HepG2 (cell line): ENCODE results near the gene ARHGAP15. TPM values are rescaled to one million over a fixed set of nuclear protein-coding genes. Genes with fewer than 3 reads are reported as not detected.

Experiments
- ATAC-seq: fragments of 200-7000 bp; cut with Tn5 transposase; 3 replicates; pipeline ENCODE4 v1.9.1; 2020; ENCODE audit warnings: mild to moderate bottlenecking, moderate library complexity
- BruUV-seq: library from RNA; stranded (reverse); fragments of 400-500 nt; replicated peaks from 2 replicates; lab custom pipeline; 2021; lab: Mats Ljungman, UMichigan
- CTCF ChIA-PET: fragments of 300-600 bp; formaldehyde crosslinking; extraction: SDS; loops from one replicate; lab custom pipeline; 2021; ENCODE audit warnings: low total read pairs, inconsistent platforms, low intra/inter-chr PET ratio; lab: Yijun Ruan, JAX
- POLR2A ChIA-PET: fragments of 350-600 bp; sonication (Branson Sonifier 250); formaldehyde crosslinking; loops from one replicate; lab custom pipeline; 2020; ENCODE audit warnings: antibody characterized with exemption, inconsistent platforms; lab: Yijun Ruan, JAX
- DNase-seq: peaks from one replicate; pipeline ENCODE4 v3.0.0-alpha.2; 2015; ENCODE audit warnings: low spot score
- FAIRE-seq: peaks from 3 replicates; lab custom pipeline; 2011; peaks lifted over from hg19 to GRCh38; lab: Jason Lieb, UNC
- H2AFZ ChIP-seq: one replicate; pipeline ENCODE4 v1.6.1; 2011; ENCODE audit warnings: low read length, inconsistent platforms
- H3K27ac ChIP-seq: fragments of 300-600 bp; 3 replicates; pipeline ENCODE4 v1.8.0; 2011; ENCODE audit warnings: mixed run types, mild to moderate bottlenecking, mixed read lengths, low read length, inconsistent platforms; ENCODE audit not compliant: insufficient read depth; ENCODE audit errors: extremely low read length
- H3K27me3 ChIP-seq, 2 experiments: fragments of 200-600 bp in 1 of 2; 2 replicates in 1 of 2; 3 replicates in 1 of 2; pipeline versions ENCODE4 v1.6.0 to v1.8.0; 2011; ENCODE audit warnings: low read length in 2 of 2, mild to moderate bottlenecking in 2 of 2, moderate library complexity in 2 of 2, inconsistent platforms in 1 of 2; ENCODE audit not compliant: insufficient read depth in 2 of 2, control insufficient read depth in 1 of 2
- H3K36me3 ChIP-seq, 2 experiments: fragments of 200-600 bp in 1 of 2; replicated peaks in 1 of 2; 2 replicates in 1 of 2; 3 replicates in 1 of 2; pipeline versions ENCODE4 v1.5.1 to v1.8.0; 2011; ENCODE audit warnings: low read length in 2 of 2, inconsistent platforms in 1 of 2; ENCODE audit not compliant: insufficient read depth in 2 of 2, control insufficient read depth in 1 of 2
- H3K4me1 ChIP-seq: 2 replicates; pipeline ENCODE4 v1.5.1; 2012; ENCODE audit warnings: low read length, inconsistent platforms; ENCODE audit not compliant: insufficient read depth
- H3K4me2 ChIP-seq: 2 replicates; pipeline ENCODE4 v1.6.0; 2011; ENCODE audit warnings: low read depth, low read length, inconsistent platforms
- H3K4me3 ChIP-seq, 3 experiments: fragments of 200-600 bp in 1 of 3; sonication (generic), shearing (Covaris generic) in 1 of 3; replicated peaks in 1 of 3; 2 replicates each; pipeline ENCODE4 v1.5.1; 2011 to 2016; ENCODE audit warnings: low read length in 3 of 3, inconsistent platforms in 2 of 3, low read depth in 2 of 3, mild to moderate bottlenecking in 2 of 3, control low read depth in 1 of 3, mixed read lengths in 1 of 3; ENCODE audit not compliant: insufficient read depth in 1 of 3
- H3K79me2 ChIP-seq: one replicate; pipeline ENCODE4 v1.6.1; 2011; ENCODE audit warnings: low read length, inconsistent platforms; ENCODE audit not compliant: insufficient read depth
- H3K9ac ChIP-seq: 2 replicates; pipeline ENCODE4 v1.6.0; 2011; ENCODE audit warnings: mild to moderate bottlenecking, low read depth, low read length, inconsistent platforms; ENCODE audit not compliant: insufficient read depth
- H3K9me3 ChIP-seq: 2 replicates; pipeline ENCODE4 v1.5.1; 2012; ENCODE audit warnings: mild to moderate bottlenecking, low read length
- H4K20me1 ChIP-seq: 2 replicates; pipeline ENCODE4 v1.6.0; 2011; ENCODE audit warnings: inconsistent platforms, mild to moderate bottlenecking, low read length, moderate library complexity; ENCODE audit not compliant: insufficient read depth
- NAIF1 ChIP-seq: sonication (generic); formaldehyde crosslinking; IDR thresholded peaks from 2 replicates; pipeline ENCODE4 v1.5.0; 2020; ENCODE audit warnings: mild to moderate bottlenecking, missing genetic modification reagents, borderline replicate concordance
- ZNF274 ChIP-seq: sonication (generic); formaldehyde crosslinking; IDR thresholded peaks from 2 replicates; pipeline ENCODE4 v1.5.1; 2020; ENCODE audit warnings: mild to moderate bottlenecking, missing genetic modification reagents
- ZNF841 ChIP-seq: sonication (generic); formaldehyde crosslinking; IDR thresholded peaks from 2 replicates; pipeline ENCODE4 v1.8.1; 2023; ENCODE audit warnings: missing genetic modification reagents, borderline replicate concordance
- WGBS: methylation state at CpG from one replicate; pipeline ENCODE4 v1.1.6; 2017; ENCODE audit warnings: low lambda C conversion rate; 5-methylcytosine and 5-hydroxymethylcytosine counted together
- in situ Hi-C: cut with HindIII; loops from 2 replicates; pipeline ENCODE4 v1.10.0; 2017; ENCODE audit warnings: low pct_unique_long_range_greater_than_20kb; ENCODE audit not compliant: extremely low pct_ligation_motif_present
- intact Hi-C: fragments of 100-400 bp; cut with micrococcal nuclease; formaldehyde crosslinking; loops from one replicate; pipeline ENCODE4 v1.10.0; 2022; ENCODE audit not compliant: unreplicated experiment
- polyA plus RNA-seq, 8 experiments: library from polyadenylated mRNA; depleted of rRNA in 3 of 8; stranded (reverse) in 7 of 8; unstranded in 1 of 8; fragments of >200 nt; fragmentation: Illumina TruSeq in 4 of 8; extraction: Trizol in 4 of 8; gene quantifications; 2 replicates each; pipeline versions ENCODE4 v1.2.1 to v1.2.3, GENCODE V29; 2011 to 2016; ENCODE audit warnings: low read depth in 4 of 8, missing spikeins in 1 of 8, mixed read lengths in 1 of 8; ENCODE audit not compliant: insufficient read depth in 1 of 8
- total RNA-seq, 5 experiments: library from RNA; depleted of rRNA; stranded (reverse); fragments of >200 nt; fragmentation: Illumina TruSeq; extraction: Trizol; gene quantifications; 2 replicates each; pipeline ENCODE4 v1.2.3, GENCODE V29; 2016; ENCODE audit warnings: low read depth in 1 of 5
- TF ChIP-seq, protein P1 (sequence below): sonication (generic); formaldehyde crosslinking; IDR thresholded peaks from 2 replicates; pipeline ENCODE4 v1.9.0; 2021; ENCODE audit warnings: missing genetic modification reagents, mild to moderate bottlenecking, borderline replicate concordance
- TF ChIP-seq, protein P2 (sequence below): conservative IDR thresholded peaks from 2 replicates; pipeline ENCODE4 v1.6.1; 2018; ENCODE audit warnings: missing genetic modification reagents
- TF ChIP-seq, protein P3 (sequence below): IDR thresholded peaks from 2 replicates; pipeline ENCODE4 v1.6.1; 2016; ENCODE audit warnings: mild to moderate bottlenecking

ARHGAP15 gene
- total and polyA plus RNA-seq, 2 of the 13 experiments (the other 11 are each of a cell fraction or from before 2014, with no cell fraction given) = 0.04 TPM; not detected in 1

DNA sequence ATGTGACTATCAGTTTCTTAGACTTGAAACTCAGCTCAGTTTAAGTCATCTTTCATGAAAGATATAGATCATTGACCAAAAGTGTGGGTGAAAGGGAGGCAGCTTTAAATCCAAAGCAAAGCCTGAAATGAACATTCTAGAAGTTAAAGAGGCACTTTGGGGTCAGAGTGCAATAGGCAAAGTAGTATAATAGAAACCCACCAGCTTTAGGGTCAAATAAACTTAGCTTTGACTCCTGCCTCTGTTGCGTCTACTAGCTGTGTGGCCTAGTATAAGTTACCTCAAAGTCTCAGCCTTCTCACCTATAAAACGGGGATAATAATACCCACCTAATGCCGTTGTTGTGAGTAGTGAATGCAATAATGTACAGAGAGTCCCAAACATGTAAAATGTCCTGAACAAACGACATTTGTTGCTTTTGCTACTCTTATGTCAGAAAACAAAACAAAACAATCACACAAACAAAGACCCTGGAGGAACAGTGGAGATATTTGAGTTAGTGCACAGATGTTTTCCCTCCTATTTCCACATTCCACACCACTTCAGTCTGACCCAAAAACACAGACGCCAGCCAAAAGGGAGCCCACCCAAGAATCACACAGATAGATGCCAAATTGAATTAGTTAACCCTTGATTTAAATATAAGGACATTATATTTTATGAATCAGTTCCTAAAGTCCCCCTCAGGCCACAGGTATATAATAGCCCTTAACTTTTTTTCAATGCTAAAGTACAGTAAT is 657.0 kb downstream of the ARHGAP15 start:
- no peak overlapping the region for H2AFZ ChIP-seq
- no peak overlapping the region for H3K4me2 ChIP-seq
- intact Hi-C loops = no loop called here
- ChIA-PET CTCF (no interaction called here), POLR2A (no interaction called here)
- DNase-seq (no peak), FAIRE-seq (no peak), ATAC-seq (no peak)
- no peaks in the 10 kb centered on the region for H3K4me1 ChIP-seq
- no peaks in the 10 kb centered on the region for H3K9me3 ChIP-seq
- TF ChIP-seq ZNF274 (CRISPR knock-in tag) (no peak), NAIF1 (CRISPR knock-in tag) (no peak), ZNF841 (CRISPR knock-in tag) (no peak)
- TF ChIP-seq, protein P1, sequence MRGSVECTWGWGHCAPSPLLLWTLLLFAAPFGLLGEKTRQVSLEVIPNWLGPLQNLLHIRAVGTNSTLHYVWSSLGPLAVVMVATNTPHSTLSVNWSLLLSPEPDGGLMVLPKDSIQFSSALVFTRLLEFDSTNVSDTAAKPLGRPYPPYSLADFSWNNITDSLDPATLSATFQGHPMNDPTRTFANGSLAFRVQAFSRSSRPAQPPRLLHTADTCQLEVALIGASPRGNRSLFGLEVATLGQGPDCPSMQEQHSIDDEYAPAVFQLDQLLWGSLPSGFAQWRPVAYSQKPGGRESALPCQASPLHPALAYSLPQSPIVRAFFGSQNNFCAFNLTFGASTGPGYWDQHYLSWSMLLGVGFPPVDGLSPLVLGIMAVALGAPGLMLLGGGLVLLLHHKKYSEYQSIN (CRISPR knock-in tag) = no peak
- TF ChIP-seq, protein P2, sequence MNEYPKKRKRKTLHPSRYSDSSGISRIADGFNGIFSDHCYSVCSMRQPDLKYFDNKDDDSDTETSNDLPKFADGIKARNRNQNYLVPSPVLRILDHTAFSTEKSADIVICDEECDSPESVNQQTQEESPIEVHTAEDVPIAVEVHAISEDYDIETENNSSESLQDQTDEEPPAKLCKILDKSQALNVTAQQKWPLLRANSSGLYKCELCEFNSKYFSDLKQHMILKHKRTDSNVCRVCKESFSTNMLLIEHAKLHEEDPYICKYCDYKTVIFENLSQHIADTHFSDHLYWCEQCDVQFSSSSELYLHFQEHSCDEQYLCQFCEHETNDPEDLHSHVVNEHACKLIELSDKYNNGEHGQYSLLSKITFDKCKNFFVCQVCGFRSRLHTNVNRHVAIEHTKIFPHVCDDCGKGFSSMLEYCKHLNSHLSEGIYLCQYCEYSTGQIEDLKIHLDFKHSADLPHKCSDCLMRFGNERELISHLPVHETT = no peak
- TF ChIP-seq, protein P3, sequence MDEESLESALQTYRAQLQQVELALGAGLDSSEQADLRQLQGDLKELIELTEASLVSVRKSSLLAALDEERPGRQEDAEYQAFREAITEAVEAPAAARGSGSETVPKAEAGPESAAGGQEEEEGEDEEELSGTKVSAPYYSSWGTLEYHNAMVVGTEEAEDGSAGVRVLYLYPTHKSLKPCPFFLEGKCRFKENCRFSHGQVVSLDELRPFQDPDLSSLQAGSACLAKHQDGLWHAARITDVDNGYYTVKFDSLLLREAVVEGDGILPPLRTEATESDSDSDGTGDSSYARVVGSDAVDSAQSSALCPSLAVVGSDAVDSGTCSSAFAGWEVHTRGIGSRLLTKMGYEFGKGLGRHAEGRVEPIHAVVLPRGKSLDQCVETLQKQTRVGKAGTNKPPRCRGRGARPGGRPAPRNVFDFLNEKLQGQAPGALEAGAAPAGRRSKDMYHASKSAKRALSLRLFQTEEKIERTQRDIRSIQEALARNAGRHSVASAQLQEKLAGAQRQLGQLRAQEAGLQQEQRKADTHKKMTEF (CRISPR knock-in tag) = no peak
- H3K9ac ChIP-seq = no peak overlapping the region
- no peaks in the 10 kb centered on the region for H3K79me2 ChIP-seq
- in situ Hi-C loops = no loop called here
- H3K36me3 ChIP-seq = no peaks in the 10 kb centered on the region
- H4K20me1 ChIP-seq = no peaks in the 10 kb centered on the region
- no peaks in the 10 kb centered on the region for H3K27me3 ChIP-seq
- WGBS = 6% methylated on average over 5 of the region's 5 CpGs
- no TSS peak for BruUV-seq
- H3K4me3 ChIP-seq = no peak overlapping the region
- no peak overlapping the region for H3K27ac ChIP-seq
